H1 (cell line): Measurements from ENCODE around the gene NCAPD2. TPM values are rescaled to one million over a fixed set of nuclear protein-coding genes. Genes with fewer than 3 reads are reported as not detected.

Experiments used
- CTCF ChIA-PET: fragments of 300-600 bp; sonication (Branson Sonifier 250); formaldehyde crosslinking; loops from one replicate; lab custom pipeline; 2021; ENCODE audit not compliant: partially characterized antibody; lab: Charles Lee
- POLR2A ChIA-PET: fragments of 300-600 bp; sonication (Branson Sonifier 250); formaldehyde crosslinking; loops from one replicate; lab custom pipeline; 2021; ENCODE audit warnings: inconsistent platforms; ENCODE audit not compliant: partially characterized antibody; lab: Charles Lee
- DNase-seq, 2 experiments: peaks; one replicate each; pipeline versions ENCODE4 v3.0.0 to v3.0.0-alpha.2; 2010 to 2022; ENCODE audit warnings: low spot score in 2 of 2, low read depth in 1 of 2, mixed read lengths in 1 of 2
- FAIRE-seq: peaks from 2 replicates; lab custom pipeline; 2011; peaks lifted over from hg19 to GRCh38; lab: Jason Lieb, UNC
- H2AFZ ChIP-seq: 2 replicates; pipeline ENCODE4 v1.8.1; 2012; ENCODE audit warnings: low read length, inconsistent platforms
- H2AK5ac ChIP-seq: 2 replicates; pipeline ENCODE4 v1.6.1; 2013; ENCODE audit warnings: low read depth, low read length
- H2BK120ac ChIP-seq: replicated peaks from 2 replicates; pipeline ENCODE3; 2013; ENCODE audit warnings: low read depth, low read length, inconsistent platforms
- H2BK12ac ChIP-seq: 2 replicates; pipeline ENCODE4 v1.6.1; 2013; ENCODE audit warnings: low read depth, low read length
- H2BK15ac ChIP-seq: 2 replicates; pipeline ENCODE4 v1.6.1; 2013; ENCODE audit warnings: low read length
- H2BK20ac ChIP-seq: 2 replicates; pipeline ENCODE4 v1.6.1; 2013; ENCODE audit warnings: low read length
- H2BK5ac ChIP-seq: 2 replicates; pipeline ENCODE4 v1.6.1; 2013; ENCODE audit warnings: low read depth, low read length
- H3K14ac ChIP-seq: 2 replicates; pipeline ENCODE4 v1.6.1; 2013; ENCODE audit warnings: inconsistent platforms; ENCODE audit not compliant: insufficient read length
- H3K18ac ChIP-seq: 2 replicates; pipeline ENCODE4 v1.6.1; 2013; ENCODE audit warnings: low read length; ENCODE audit errors: extremely low read depth
- H3K23ac ChIP-seq: 2 replicates; pipeline ENCODE4 v1.6.1; 2013; ENCODE audit warnings: inconsistent platforms; ENCODE audit not compliant: insufficient read length
- H3K23me2 ChIP-seq: 2 replicates; pipeline ENCODE4 v1.6.1; 2013; ENCODE audit warnings: low read depth, low read length
- H3K27ac ChIP-seq: 2 replicates; pipeline ENCODE4 v1.6.1; 2011; ENCODE audit warnings: low read depth, low read length, inconsistent platforms
- H3K27me3 ChIP-seq, 4 experiments: replicated peaks in 1 of 4; 1 replicate in 1 of 4; 2 replicates in 3 of 4; pipeline versions ENCODE4 v1.6.1 to v1.8.1; 2011 to 2013; ENCODE audit warnings: low read length in 3 of 4, mild to moderate bottlenecking in 3 of 4, inconsistent platforms in 2 of 4, mixed read lengths in 2 of 4, moderate library complexity in 1 of 4; ENCODE audit not compliant: control insufficient read depth in 3 of 4, insufficient read depth in 3 of 4; ENCODE audit errors: extremely low read depth in 1 of 4
- H3K36me3 ChIP-seq, 4 experiments: 2 replicates each; pipeline versions ENCODE4 v1.6.1 to v1.8.1; 2011 to 2013; ENCODE audit warnings: mild to moderate bottlenecking in 4 of 4, low read length in 3 of 4, moderate library complexity in 2 of 4, control low read depth in 1 of 4, inconsistent platforms in 1 of 4; ENCODE audit not compliant: insufficient read depth in 4 of 4, control insufficient read depth in 2 of 4
- H3K4ac ChIP-seq: replicated peaks from 2 replicates; pipeline ENCODE3; 2013; ENCODE audit warnings: low read length, low read depth, mixed read lengths, inconsistent platforms; ENCODE audit not compliant: insufficient read length
- H3K4me1 ChIP-seq, 4 experiments: replicated peaks in 1 of 4; 1 replicate in 1 of 4; 2 replicates in 3 of 4; pipeline versions ENCODE4 v1.6.1 to v1.8.1; 2011 to 2013; ENCODE audit warnings: low read length in 3 of 4, inconsistent platforms in 2 of 4, mixed read lengths in 1 of 4; ENCODE audit not compliant: insufficient read depth in 4 of 4, control insufficient read depth in 3 of 4
- H3K4me2 ChIP-seq, 2 experiments: 2 replicates each; pipeline versions ENCODE4 v1.6.1 to v1.8.1; 2011 to 2013; ENCODE audit warnings: low read depth in 2 of 2, low read length in 2 of 2, control low read depth in 1 of 2, inconsistent platforms in 1 of 2, mild to moderate bottlenecking in 1 of 2; ENCODE audit not compliant: insufficient read depth in 1 of 2
- H3K4me3 ChIP-seq, 4 experiments: fragments of 200-600, 300-600 bp in 1 of 4; sonication (generic), shearing (Covaris generic), sonication (Bioruptor Twin) in 1 of 4; 2 replicates each; pipeline versions ENCODE4 v1.5.1 to v1.8.1; 2011 to 2016; ENCODE audit warnings: low read length in 4 of 4, low read depth in 3 of 4, control low read depth in 2 of 4, inconsistent platforms in 2 of 4, mild to moderate bottlenecking in 2 of 4, mixed read lengths in 1 of 4, moderate library complexity in 1 of 4; ENCODE audit not compliant: insufficient read depth in 2 of 4; ENCODE audit errors: extremely low read depth in 1 of 4
- H3K56ac ChIP-seq: replicated peaks from 2 replicates; pipeline ENCODE3; 2013; ENCODE audit warnings: low read depth, mild to moderate bottlenecking, mixed read lengths, low read length, inconsistent platforms; ENCODE audit not compliant: insufficient read length
- H3K79me1 ChIP-seq: 2 replicates; pipeline ENCODE4 v1.6.1; 2013; ENCODE audit warnings: low read depth, low read length, control low read depth
- H3K79me2 ChIP-seq, 2 experiments: 2 replicates each; pipeline versions ENCODE4 v1.6.1 to v1.8.1; 2012 to 2013; ENCODE audit warnings: low read length in 2 of 2, mild to moderate bottlenecking in 2 of 2, inconsistent platforms in 1 of 2; ENCODE audit not compliant: insufficient read depth in 2 of 2, control insufficient read depth in 1 of 2
- H3K9ac ChIP-seq, 4 experiments: replicated peaks in 1 of 4; 1 replicate in 1 of 4; 2 replicates in 3 of 4; pipeline versions ENCODE4 v1.6.1 to v1.8.1; 2011 to 2013; ENCODE audit warnings: low read depth in 3 of 4, low read length in 3 of 4, control low read depth in 2 of 4, mild to moderate bottlenecking in 2 of 4, moderate library complexity in 2 of 4, inconsistent platforms in 1 of 4; ENCODE audit errors: extremely low read depth in 1 of 4
- H3K9me3 ChIP-seq, 2 experiments: 2 replicates each; pipeline versions ENCODE4 v1.6.1 to v1.8.1; 2012 to 2013; ENCODE audit warnings: mild to moderate bottlenecking in 2 of 2, moderate library complexity in 2 of 2, control low read depth in 1 of 2, inconsistent platforms in 1 of 2, low read depth in 1 of 2, low read length in 1 of 2, mixed read lengths in 1 of 2; ENCODE audit not compliant: insufficient read depth in 2 of 2
- H4K20me1 ChIP-seq, 2 experiments: replicated peaks in 1 of 2; 2 replicates each; pipeline versions ENCODE3 to v1.8.1; 2011 to 2013; ENCODE audit warnings: inconsistent platforms in 2 of 2, low read length in 2 of 2, mild to moderate bottlenecking in 1 of 2; ENCODE audit not compliant: insufficient read depth in 2 of 2, control insufficient read depth in 1 of 2
- H4K5ac ChIP-seq: 2 replicates; pipeline ENCODE4 v1.6.1; 2013; ENCODE audit warnings: low read length, low read depth, mixed read lengths, inconsistent platforms; ENCODE audit not compliant: insufficient read length
- H4K8ac ChIP-seq: 2 replicates; pipeline ENCODE4 v1.8.0; 2013; ENCODE audit warnings: mild to moderate bottlenecking, moderate library complexity, low read length, inconsistent platforms; ENCODE audit not compliant: insufficient read depth; ENCODE audit errors: extremely low read depth
- H4K91ac ChIP-seq: replicated peaks from 2 replicates; pipeline ENCODE3; 2013; ENCODE audit warnings: low read length, mixed read lengths, inconsistent platforms; ENCODE audit not compliant: insufficient read length
- ATF2 ChIP-seq: IDR thresholded peaks from 2 replicates; pipeline ENCODE4 v1.6.1; 2012; ENCODE audit warnings: low read length, inconsistent platforms
- EP300 ChIP-seq, 2 experiments: IDR thresholded peaks; 1 replicate in 1 of 2; 2 replicates in 1 of 2; pipeline ENCODE4 v1.6.1; 2011 to 2012; ENCODE audit warnings: low read depth in 2 of 2, low read length in 2 of 2, mild to moderate bottlenecking in 2 of 2, borderline replicate concordance in 1 of 2, inconsistent platforms in 1 of 2, moderate library complexity in 1 of 2
- EZH2 ChIP-seq: fragments of 200-600 bp; sonication (generic); IDR thresholded peaks from 2 replicates; pipeline ENCODE4 v1.7.1; 2012; ENCODE audit warnings: low read depth, mild to moderate bottlenecking, moderate library complexity, low read length, inconsistent platforms; ENCODE audit not compliant: severe bottlenecking
- MAFK ChIP-seq: IDR thresholded peaks from 2 replicates; pipeline ENCODE4 v1.6.1; 2012; ENCODE audit warnings: low read depth, mild to moderate bottlenecking, improper control_type of control experiment, low read length
- WGBS, 2 experiments: shearing (Covaris generic) in 1 of 2; methylation state at CpG; one replicate each; pipeline versions ENCODE4 v1.1.6 to v1.1.7; 2013 to 2015; ENCODE audit warnings: low lambda C conversion rate in 2 of 2, mixed read lengths in 2 of 2, inconsistent platforms in 1 of 2, low coverage in 1 of 2, missing lambda C conversion rate in 1 of 2; ENCODE audit not compliant: insufficient replicate concordance in 2 of 2, insufficient coverage in 1 of 2, insufficient read length in 1 of 2; ENCODE audit errors: extremely low coverage in 1 of 2, missing lambda C conversion rate in 1 of 2; 5-methylcytosine and 5-hydroxymethylcytosine counted together
- polyA plus RNA-seq, 7 experiments: library from polyadenylated mRNA; depleted of rRNA in 3 of 7; stranded (reverse) in 5 of 7; unstranded in 2 of 7; fragments of >200 nt in 5 of 7; fragments of 200-250 nt in 2 of 7; gene quantifications; 1 replicate in 5 of 7; 2 replicates in 1 of 7; 4 replicates in 1 of 7; pipeline versions ENCODE4 v1.2.1 to v1.2.3, GENCODE V29; 2011 to 2013; ENCODE audit warnings: missing spikeins in 2 of 7, mixed read lengths in 2 of 7
- total RNA-seq: library from RNA; stranded (reverse); fragmentation: NEBNext Ultra II Directional; extraction: Animal tissue kit (Norgen Biotek cat#: 25700); gene quantifications from 2 replicates; pipeline ENCODE4 v1.2.1, GENCODE V29; 2021

Gene NCAPD2
- total and polyA plus RNA-seq, 2 of the 8 experiments (the other 6 are each of a cell fraction or from before 2014, with no cell fraction given): 55.8 to 132 TPM

GRCh38 chr12:6553051-6553868, 59.4 kb downstream of the NCAPD2 start:
- Histone ChIP-seq H3K23ac (no peak overlapping the region), H3K4me2 (peak overlapping the region; percentile 92 to 99; a peak in 2 of 4 replicates), H3K79me1 (peaks cover 24% of the 10 kb centered on the region), H2AK5ac (no peak overlapping the region), H4K20me1 (peaks cover 10 to 26% of the 10 kb centered on the region in 2 experiments), H3K4me3 (0 out of 8 replicates have a peak overlapping the region, but pooled peaks of 1 of the 4 experiments have one; percentile 8), H2BK5ac (no peak overlapping the region), H3K9me3 (no peaks in the 10 kb centered on the region), H4K8ac (no peak overlapping the region), H3K18ac (no peak overlapping the region), H3K27ac (no peak overlapping the region), H4K5ac (no peak overlapping the region), H3K79me2 (peaks cover 0 to 41% of the 10 kb centered on the region in 2 experiments; a peak in 2 of 4 replicates), H2BK20ac (no peak overlapping the region), H3K56ac (no peak overlapping the region), H3K36me3 (peaks cover 12 to 18% (median 13%) of the 10 kb centered on the region in 4 experiments), H2BK120ac (no peak overlapping the region), H3K4ac (no peak overlapping the region), H3K4me1 (peaks cover 4 to 15% (median 9%) of the 10 kb centered on the region in 4 experiments), H3K23me2 (peaks cover 13% of the 10 kb centered on the region; the same call in 1 of the 2 replicates), H3K14ac (no peak overlapping the region), H2BK15ac (no peak overlapping the region), H2BK12ac (no peak overlapping the region), H3K9ac (no peak overlapping the region), H2AFZ (no peak overlapping the region), H3K27me3 (no peaks in the 10 kb centered on the region), H4K91ac (no peak overlapping the region)
- CTCF ChIA-PET: interaction anchor here (0.6 to 24.9 kb wide), 15 partner anchors 4 to 383 kb away, joined by 3 to 462 read pairs (median 4); partner anchors contain the start of genes GAPDH, IFFO1, MRPL51 and NOP2
- FAIRE-seq (no peak), DNase-seq (no peak)
- POLR2A ChIA-PET: interaction anchor here (1.0 to 24.2 kb wide), 16 partner anchors 10 to 317 kb away, joined by 3 to 665 read pairs (median 4); partner anchors contain the start of genes GAPDH and NOP2
- WGBS, 2 experiments: 92% methylated on average over 15 of the region's 15 CpGs; no CpG with 5 or more reads in 1 of the 2 experiments
- TF ChIP-seq EP300 (IDR thresholded peaks at IDR 0.05; ENCODE audit: borderline replicate concordance in 1 of 2, low read depth in 2 of 2, low read length in 2 of 2) (no peak), EZH2 (no peak), MAFK (no peak), ATF2 (no peak)
